DMS153 (cell line): ENCODE data around the gene SLC7A10.

Experiments used
- DNase-seq: peaks from one replicate; lab custom pipeline; 2025; lab: John Stamatoyannopoulos, UW

Gene SLC7A10

GRCh38 chr19:33225458-33225926 lies at the start of gene SLC7A10:
TSS of gene SLC7A10 (minus strand) at chr19:33225850. CDS start at chr19:33225703, 147 bp downstream.
- no peak for DNase-seq

DNA sequence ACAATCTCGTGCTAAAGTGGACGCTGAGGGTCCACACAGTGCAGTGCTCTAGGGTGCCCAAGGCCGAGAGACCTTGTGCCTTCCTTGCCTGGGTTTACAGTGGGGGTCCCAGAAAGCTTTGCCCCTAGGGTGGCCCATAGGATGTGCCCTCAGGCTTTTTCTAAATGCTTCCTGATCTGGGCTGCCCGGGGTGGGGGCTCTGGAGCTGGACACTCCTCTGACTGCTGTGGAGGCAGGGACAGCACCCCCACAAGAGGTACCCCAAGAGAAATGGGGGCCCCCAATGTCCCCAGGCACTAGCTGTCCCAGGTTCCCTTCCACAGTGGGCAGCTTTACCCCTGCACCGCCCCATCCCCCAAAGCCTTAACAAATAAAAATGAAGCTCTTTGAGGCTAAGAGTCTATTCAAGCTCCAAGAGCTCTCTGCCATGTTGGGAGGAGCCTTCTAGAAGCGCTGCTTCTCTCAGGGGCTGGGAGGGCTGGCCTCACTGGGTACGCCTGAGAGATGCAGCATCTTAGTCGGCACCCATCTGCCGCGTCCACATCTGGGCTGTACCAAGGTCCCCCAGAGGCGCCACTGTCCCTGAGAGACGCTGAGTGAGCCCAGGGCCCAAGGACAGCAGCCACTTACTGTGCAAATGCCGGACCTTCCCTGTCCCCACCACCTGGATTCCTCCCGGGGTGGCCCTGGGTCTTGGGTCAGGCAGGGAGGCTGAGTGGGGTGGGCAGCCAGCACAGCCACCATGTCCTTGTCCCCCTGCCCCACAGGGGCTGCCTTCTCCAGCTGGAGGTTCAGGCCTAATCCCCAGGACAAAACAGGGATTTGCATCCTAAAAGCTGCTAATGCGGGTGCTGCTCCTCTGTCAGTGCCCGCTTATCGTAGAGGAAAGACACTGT lies 49.3 kb upstream of the SLC7A10 start:
- DNase-seq, result no peak

DNA sequence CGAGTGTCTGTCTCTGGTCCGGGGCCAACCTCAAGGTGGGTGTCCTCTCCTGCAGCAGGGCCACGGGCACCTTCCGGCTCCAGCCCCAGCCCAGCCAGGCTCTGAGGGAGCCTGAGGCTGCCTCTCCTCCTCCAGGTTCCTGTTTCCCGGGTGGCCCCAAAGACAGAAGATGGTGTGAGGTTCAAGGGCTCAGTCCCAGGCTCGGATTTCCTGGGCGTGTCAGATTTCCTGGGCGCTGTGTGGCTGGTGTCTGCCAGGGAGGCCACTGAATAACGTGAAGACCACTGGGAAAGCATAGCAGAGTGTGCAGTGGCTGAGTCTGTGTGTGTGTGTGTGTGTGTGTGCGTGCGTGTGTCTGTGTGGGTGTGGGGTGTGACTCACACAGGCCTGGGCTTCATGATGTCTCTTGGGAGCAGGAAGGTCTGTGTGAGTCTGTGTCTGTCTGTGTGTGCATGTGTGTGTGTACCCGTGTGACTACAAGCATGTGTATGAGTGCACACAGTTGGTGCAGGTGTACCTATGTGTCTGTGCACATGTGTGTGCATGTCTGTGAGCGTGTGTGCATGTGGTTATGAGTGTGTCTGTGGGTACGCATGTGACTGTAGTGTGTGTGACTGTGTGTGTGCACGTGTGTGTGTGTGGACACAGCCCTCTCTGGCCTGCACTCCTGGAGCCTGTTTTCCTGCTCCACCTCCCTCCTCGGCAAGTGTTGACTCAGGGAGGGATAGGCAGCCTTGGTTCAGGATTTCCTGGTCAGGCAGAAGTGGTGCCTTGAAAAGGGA lies 48.4 kb upstream of the SLC7A10 start:
- DNase-seq, result peak; percentile 62

GRCh38 chr19:33273065-33273736 lies 47.6 kb upstream of the SLC7A10 start:
- DNase-seq, result no peak

DNA sequence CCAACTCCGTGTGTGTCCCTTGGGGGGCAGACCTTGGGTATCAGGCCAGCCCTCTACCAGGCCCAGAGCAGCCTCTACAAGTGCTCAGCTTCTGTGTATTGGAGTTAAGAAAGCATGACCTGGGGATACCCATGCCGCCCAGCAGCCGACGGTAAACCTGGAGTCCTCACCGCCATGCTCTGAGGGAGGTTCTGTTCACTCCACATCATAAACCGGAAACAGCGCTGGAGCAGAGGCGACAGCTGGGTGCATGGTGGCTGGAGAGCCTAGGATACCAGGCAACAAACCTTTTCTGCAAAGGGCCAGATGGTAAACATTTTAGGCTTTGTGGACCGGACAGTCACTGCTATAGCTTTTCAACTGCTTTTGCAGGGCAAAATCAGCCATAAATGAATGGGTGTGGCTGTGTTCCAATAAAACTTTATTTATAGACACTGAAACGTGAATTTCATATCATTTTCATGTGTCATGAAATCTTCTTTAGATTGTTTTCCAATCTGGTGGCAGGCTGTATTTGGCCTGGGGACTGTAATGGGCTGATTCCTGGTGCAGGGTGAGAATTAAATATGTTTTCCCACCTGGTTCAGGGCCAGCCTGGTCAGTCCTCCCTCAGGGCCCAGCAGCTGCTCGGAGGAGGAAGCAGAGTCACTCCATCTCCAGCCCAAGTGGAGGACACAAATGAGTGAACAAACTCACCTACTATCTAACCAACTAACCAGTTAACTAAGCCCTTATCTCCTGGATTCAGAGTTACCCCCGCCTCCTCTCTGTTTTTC lies 45.8 kb upstream of the SLC7A10 start:
- no peak for DNase-seq

DNA sequence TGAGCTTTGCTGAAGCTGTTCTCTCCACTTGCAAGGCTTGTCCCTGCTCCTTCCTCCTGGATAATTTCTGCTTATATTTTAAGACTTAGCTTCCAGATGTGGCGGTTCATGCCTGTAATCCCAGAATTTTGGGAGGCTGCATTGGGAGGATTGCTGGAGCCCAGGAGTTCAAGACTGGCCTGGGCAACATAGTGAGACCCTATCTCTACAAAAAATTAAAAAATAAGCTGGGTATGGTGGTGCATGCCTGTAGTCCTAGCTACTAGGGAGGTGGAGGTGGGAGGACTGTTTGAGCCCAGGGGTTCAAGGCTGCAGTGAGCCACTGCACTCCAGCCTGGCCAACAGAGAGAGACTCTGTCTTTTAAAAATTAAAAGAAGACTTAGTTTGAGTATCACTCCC lies 45.1 kb upstream of the SLC7A10 start:
- no peak for DNase-seq

DNA sequence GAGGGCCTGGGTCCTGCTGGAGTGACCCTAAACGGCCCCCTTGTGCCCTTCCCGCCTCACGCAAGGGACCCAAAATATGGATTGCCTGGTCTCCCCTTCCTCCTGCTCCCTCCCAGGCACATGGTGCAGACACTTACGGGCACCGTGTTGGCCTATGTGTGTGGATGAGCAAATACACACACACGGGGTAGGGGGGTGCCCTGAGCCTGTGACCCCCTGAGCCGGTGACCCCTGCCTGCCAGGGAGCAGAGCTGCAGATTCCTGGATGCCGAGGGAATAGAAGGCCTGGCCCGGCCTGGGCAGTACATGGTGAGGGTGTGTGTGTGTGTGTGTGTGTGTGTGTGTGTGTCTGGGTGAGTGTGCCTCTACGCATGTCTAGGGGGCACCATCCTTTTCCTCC lies 43.4 kb upstream of the SLC7A10 start:
- DNase-seq, result no peak

DNA sequence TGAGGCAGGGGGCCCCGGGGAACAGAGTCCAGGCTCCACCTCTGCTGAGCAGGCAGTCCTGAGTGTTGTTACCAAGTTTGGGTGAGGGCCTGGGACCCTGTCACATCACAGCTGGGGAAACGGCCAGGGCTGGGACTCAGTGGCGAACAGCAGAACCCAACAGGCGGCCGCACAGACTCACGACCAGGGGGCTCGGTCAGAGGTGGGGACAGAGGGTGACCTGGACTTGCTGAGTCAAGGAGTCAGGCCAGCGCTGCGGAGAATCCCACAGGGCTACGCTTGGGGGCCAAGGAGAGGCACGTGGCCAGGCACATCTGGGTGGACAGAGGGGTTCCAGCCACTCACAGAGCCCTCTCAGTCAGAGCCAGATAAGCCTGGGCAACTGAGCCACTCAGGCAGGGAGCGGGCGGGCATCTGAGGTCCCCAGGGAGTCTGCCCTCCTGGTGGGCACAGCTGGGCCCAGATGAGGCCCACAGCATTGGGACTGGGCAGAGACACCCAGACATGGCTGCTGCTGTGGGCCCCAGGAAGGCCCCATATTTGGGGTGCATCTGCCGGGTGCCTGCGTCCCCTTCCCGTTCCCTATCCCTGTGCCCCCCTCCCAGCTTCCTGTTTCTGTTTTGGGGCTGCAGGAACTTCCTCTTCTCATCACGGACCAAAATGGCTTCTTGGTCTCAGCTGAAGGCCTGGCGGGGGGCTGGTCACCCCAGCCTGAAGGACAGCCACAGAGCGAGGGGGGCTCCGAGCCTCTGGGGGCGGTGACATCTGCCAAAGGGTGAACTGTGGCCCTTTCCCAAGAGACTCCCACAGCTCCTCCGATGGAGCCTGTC lies 42.7 kb upstream of the SLC7A10 start:
- DNase-seq, result no peak

DNA sequence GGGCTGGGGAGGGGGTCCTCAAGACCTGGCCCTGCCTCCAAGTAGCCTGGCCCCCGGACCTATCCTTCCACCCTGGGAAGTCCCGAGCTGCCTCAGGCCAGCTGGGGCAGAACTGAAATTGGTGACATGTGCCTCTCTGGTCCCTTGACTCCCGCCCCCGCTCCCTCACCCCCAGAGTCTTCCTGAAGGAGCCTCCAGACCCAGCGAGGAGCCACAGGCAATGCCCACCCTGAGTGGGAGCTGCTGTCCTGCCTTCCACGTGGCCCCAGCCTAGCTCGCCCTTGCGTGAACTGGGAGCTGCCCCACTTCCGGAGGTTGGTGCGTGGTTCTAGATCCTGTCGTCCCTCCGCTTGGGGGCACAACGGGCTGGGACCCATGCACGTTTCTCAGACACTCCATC lies 42.1 kb upstream of the SLC7A10 start:
- no peak for DNase-seq

- no peak for DNase-seq
Observed at GRCh38 chr19:33266974-33267484, 41.4 kb upstream of the SLC7A10 start.

- no peak for DNase-seq
Observed at GRCh38 chr19:33264881-33265445, 39.3 kb upstream of the SLC7A10 start.

DNA sequence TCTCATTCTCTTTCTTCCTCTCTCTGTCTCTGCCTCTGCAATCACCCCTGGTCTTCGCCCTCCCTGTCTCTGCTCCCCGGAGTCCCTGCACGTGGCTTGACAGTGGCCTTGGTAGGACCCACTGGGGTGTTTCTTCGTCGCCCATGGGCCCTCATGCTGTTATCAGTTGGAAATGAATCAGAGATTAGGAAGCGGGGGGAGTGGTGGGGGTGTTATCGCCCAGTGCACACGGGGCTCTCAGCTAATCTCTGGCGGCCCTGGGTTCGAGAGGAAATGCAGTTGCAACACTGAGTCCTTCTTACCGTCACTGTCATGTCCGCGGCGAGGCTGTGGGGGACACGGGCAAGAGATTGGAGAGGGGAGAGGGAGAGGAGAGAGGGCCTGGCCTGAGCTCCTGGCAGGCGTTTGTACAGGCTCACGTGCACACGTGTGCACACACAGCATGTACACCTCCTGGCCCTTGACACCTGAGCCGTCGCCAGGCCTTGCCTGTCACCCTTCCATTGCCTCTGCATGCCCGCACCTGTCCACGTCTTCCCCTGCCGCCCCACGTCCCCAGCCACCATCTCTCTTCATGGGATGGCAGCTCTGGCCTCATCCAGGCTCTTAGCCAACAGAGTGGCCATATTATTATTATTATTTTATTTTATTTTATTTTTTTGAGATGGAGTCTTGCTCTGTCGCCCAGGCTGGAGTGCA lies 37.8 kb upstream of the SLC7A10 start:
- DNase-seq, result no peak

- DNase-seq, result no peak
Observed at GRCh38 chr19:33261511-33262189, 36.0 kb upstream of the SLC7A10 start.

GRCh38 chr19:33260628-33261418 lies 35.2 kb upstream of the SLC7A10 start:
- DNase-seq, result no peak

DNA sequence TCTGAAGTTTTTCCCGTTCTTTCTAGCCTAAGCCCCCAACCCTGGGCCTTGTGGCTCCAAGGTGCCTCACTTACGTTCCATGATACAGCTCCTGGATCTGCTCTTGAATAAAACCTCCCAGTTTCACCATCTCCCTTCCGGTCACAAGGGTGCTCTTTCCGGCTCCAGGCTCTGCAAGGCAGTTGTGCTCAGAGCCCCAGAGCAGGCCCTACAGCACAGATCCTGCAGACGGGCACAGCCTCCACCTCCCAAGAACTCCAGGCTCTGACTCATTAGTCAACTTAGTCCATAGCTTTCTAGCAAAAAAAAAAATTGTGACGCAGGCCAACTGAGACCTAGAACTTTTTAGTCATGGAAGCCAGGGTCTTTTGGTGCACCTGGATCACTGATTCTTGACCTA lies 33.9 kb upstream of the SLC7A10 start:
- no peak for DNase-seq

- no peak for DNase-seq
Observed at GRCh38 chr19:33257828-33258227, 32.2 kb upstream of the SLC7A10 start.

DNA sequence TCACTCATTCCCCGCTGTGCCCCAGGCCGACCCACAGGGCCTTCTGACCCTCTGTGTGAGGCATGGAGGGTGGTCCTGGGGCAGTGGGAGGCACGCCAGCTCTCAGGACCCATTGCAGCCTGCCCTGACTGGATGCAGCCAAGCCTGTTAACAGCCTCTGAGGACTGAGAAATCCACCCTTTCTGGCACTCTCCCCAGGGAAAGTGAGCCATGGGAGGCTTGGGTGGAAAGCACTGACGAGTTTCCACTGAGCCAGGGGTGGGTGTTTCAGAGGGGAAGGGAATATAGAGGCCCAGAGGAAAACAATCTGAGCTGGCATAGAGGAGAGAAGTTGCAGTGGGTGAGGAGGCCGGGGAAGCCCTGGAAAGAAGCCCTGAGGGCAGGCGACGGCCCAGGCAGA lies 30.6 kb upstream of the SLC7A10 start:
- no peak for DNase-seq

DNA sequence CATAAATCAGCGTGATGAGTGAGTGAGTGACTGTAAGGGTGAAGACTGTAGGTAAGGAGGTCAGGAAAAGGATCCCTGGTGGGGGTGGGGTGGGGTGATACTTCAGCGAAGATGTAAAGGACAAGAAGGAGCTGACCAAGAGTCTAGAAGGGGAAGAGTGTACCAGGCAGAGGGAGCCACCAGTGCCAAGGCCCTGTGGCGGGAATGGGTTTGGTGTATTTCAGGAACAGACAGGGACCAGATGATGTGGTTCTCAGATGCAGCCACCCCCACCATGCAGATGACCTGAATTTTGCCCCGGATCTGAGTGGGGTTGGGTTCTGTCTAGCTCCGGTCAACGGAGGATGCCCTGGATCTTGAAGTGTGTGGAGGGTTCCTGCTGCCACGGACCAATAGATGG lies 30.1 kb upstream of the SLC7A10 start:
- DNase-seq, result no peak
